ENCODE results near the gene OTOP3.

DNA sequence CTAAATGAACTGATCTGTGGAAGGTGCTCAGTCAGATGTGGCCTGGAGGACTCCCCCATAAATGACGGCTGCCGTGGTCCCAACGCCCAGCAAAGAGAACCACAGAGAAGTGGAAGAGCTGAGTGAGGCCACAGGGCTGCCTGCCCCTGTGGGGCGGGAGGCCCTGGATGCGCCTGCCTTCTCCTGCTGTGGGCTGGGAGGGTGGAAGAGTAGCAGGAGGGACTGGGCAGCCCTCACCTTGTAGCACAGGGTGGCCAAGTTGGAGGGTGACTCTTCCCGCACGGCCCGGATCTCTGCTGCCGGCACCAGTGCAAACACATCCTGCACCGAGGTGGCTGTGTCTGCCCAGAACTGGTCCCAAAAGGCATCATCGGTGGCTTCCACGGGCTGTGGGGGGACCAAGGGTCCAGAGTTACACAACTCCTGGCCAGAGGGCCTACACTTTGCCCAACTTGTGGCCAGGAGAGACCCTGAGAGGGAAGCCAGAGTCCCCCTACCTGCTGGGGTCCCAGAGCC lies 28.6 kb downstream of the OTOP3 start:
- TF ChIP-seq CTCF (conservative IDR thresholded peaks at IDR 0.05; ENCODE audit: low read depth, low read length) (no peak), EZH2phosphoT487 (IDR thresholded peaks at IDR 0.05; ENCODE audit: borderline replicate concordance, low read length) (no peak)

All from PC-3 (cell line).